A673 (cell line): ENCODE results near the gene FAM229B. TPM values are rescaled to one million over a fixed set of nuclear protein-coding genes. Genes with fewer than 3 reads are reported as not detected.

Experiments used
- BruUV-seq: library from RNA; stranded (reverse); fragments of 400-500 nt; replicated peaks from 2 replicates; lab custom pipeline; 2021; lab: Mats Ljungman, UMichigan
- CTCF ChIA-PET: fragments of 300-600 bp; sonication (Branson Sonifier 250); formaldehyde crosslinking; loops from one replicate; lab custom pipeline; 2022; ENCODE audit warnings: antibody characterized with exemption; lab: Charles Lee
- POLR2A ChIA-PET: fragments of 300-600 bp; sonication (Branson Sonifier 250); formaldehyde crosslinking; loops from one replicate; lab custom pipeline; 2022; ENCODE audit warnings: antibody characterized with exemption; ENCODE audit not compliant: low non-redundant PET; lab: Charles Lee
- DNase-seq: peaks from one replicate; pipeline ENCODE4 v3.0.0-alpha.2; 2015; ENCODE audit warnings: low spot score
- H3K27ac ChIP-seq: fragments of 200-600 bp; sonication (generic); 2 replicates; pipeline ENCODE4 v1.5.1; 2016; ENCODE audit warnings: mixed run types, low read depth, mild to moderate bottlenecking, mixed read lengths, antibody characterized with exemption, low read length; ENCODE audit not compliant: poor library complexity, severe bottlenecking
- H3K27me3 ChIP-seq: fragments of 200-600 bp; sonication (generic); replicated peaks from 2 replicates; pipeline ENCODE4 v1.6.1; 2017; ENCODE audit warnings: mixed run types, low read depth, mild to moderate bottlenecking, mixed read lengths, antibody characterized with exemption, low read length; ENCODE audit not compliant: insufficient read depth, poor library complexity
- H3K36me3 ChIP-seq: fragments of 200-600 bp; sonication (generic); 2 replicates; pipeline ENCODE4 v1.6.1; 2016; ENCODE audit warnings: mixed run types, mild to moderate bottlenecking, mixed read lengths, antibody characterized with exemption, low read length; ENCODE audit not compliant: insufficient read depth, poor library complexity, severe bottlenecking
- H3K4me1 ChIP-seq: fragments of 200-600 bp; sonication (generic); 2 replicates; pipeline ENCODE4 v1.6.1; 2017; ENCODE audit warnings: mixed run types, mild to moderate bottlenecking, mixed read lengths, antibody characterized with exemption, low read length; ENCODE audit not compliant: insufficient read depth, poor library complexity, severe bottlenecking
- H3K4me3 ChIP-seq: fragments of 200-600 bp; sonication (generic); 2 replicates; pipeline ENCODE4 v1.5.1; 2016; ENCODE audit warnings: low read depth, mixed run types, mild to moderate bottlenecking, mixed read lengths, low read length; ENCODE audit not compliant: poor library complexity, severe bottlenecking
- H3K9me3 ChIP-seq: fragments of 200-600 bp; sonication (generic); 2 replicates; pipeline ENCODE4 v1.6.1; 2016; ENCODE audit warnings: mixed run types, low read depth, mild to moderate bottlenecking, mixed read lengths, antibody characterized with exemption, low read length; ENCODE audit not compliant: poor library complexity, severe bottlenecking
- EZH2 ChIP-seq: fragments of 200-600 bp; sonication (generic); IDR thresholded peaks from 2 replicates; pipeline ENCODE4 v1.6.1; 2017; ENCODE audit warnings: borderline replicate concordance, low read depth, mild to moderate bottlenecking, mixed read lengths, antibody characterized with exemption, low read length; ENCODE audit not compliant: poor library complexity, severe bottlenecking
- intact Hi-C: fragments of 100-400 bp; cut with micrococcal nuclease; formaldehyde crosslinking; loops from one replicate; pipeline ENCODE4 v1.10.0; 2022; ENCODE audit not compliant: unreplicated experiment
- total RNA-seq: library from RNA; stranded (reverse); gene quantifications from 2 replicates; pipeline ENCODE4 v1.2.3, GENCODE V29; 2021
- TF ChIP-seq, protein P1 (sequence below): fragments of 300-800, 200-600 bp; sonication (generic); conservative IDR thresholded peaks from 2 replicates; pipeline ENCODE4 v1.5.1; 2017; ENCODE audit warnings: low read depth, mild to moderate bottlenecking, antibody characterized with exemption, low read length, moderate library complexity, mixed read lengths

Gene FAM229B
- total RNA-seq, 1 experiment from 2014 or later: 10.5 TPM

DNA sequence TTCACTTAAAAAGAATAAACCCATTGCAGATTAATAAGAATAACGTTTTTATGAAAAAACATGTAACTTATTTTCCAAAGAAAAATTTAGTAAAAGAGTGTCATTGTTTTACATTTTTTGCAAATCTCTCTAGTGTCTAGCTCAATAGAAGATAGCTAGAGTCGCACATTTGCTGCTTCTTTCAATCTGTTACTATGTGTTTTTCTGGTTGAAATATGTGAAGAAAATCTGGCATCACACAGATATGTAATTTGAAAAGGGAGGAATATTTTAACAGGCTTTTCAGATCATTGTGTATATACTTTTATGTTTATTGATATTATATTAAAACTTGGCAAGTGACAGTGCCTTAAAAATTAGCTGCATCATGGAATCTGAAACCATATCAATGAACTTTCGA, 24.4 kb upstream of the FAM229B start:
- intact Hi-C loops: no loop called here
- TF ChIP-seq, protein P1, sequence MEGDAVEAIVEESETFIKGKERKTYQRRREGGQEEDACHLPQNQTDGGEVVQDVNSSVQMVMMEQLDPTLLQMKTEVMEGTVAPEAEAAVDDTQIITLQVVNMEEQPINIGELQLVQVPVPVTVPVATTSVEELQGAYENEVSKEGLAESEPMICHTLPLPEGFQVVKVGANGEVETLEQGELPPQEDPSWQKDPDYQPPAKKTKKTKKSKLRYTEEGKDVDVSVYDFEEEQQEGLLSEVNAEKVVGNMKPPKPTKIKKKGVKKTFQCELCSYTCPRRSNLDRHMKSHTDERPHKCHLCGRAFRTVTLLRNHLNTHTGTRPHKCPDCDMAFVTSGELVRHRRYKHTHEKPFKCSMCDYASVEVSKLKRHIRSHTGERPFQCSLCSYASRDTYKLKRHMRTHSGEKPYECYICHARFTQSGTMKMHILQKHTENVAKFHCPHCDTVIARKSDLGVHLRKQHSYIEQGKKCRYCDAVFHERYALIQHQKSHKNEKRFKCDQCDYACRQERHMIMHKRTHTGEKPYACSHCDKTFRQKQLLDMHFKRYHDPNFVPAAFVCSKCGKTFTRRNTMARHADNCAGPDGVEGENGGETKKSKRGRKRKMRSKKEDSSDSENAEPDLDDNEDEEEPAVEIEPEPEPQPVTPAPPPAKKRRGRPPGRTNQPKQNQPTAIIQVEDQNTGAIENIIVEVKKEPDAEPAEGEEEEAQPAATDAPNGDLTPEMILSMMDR: no peak
- TF ChIP-seq EZH2: no peak
- BruUV-seq: no TSS peak
- Histone ChIP-seq H3K9me3 (no peaks in the 10 kb centered on the region), H3K27me3 (no peaks in the 10 kb centered on the region), H3K4me3 (no peak overlapping the region), H3K36me3 (no peaks in the 10 kb centered on the region), H3K27ac (no peak overlapping the region), H3K4me1 (no peaks in the 10 kb centered on the region)
- POLR2A ChIA-PET: no interaction called here
- CTCF ChIA-PET: no interaction called here
- no peak for DNase-seq

DNA sequence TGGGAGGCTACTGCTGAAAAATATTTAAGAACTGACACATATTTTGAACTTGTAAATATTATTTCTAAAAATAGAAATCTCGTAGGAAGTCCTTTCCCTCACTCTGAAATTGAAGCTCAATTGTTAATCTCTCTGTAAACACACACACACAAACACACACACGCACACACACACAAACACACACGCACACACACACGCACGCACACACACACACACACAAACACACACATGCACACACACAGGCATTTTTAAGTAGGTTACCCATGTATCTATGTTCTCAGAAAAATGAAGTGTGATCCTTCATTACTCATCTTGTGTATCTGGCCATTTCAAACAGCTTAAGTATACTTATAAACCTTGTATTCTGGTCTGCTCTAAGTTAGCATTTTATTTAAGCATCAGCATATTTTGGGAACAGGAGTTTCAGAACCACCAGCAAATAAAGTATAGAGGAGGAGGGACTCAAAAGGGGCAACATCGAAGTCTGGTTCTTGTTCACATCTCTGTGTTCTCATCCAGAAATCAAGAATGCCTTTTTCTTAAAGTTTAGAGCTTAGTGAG, 21.9 kb upstream of the FAM229B start:
- no TSS peak for BruUV-seq
- intact Hi-C loops: no loop called here
- peaks cover 7% of the 10 kb centered on the region for H3K36me3 ChIP-seq
- no peak overlapping the region for H3K4me3 ChIP-seq
- no peak for DNase-seq
- POLR2A ChIA-PET: no interaction called here
- H3K9me3 ChIP-seq: no peaks in the 10 kb centered on the region
- H3K27me3 ChIP-seq: no peaks in the 10 kb centered on the region
- H3K27ac ChIP-seq: no peak overlapping the region
- no peaks in the 10 kb centered on the region for H3K4me1 ChIP-seq
- TF ChIP-seq, protein P1: no peak
- no peak for TF ChIP-seq EZH2
- CTCF ChIA-PET: interaction anchor here (0.6 kb wide), 1 partner anchor 37 kb away, joined by 3 read pairs; no protein-coding TSS in a partner anchor

DNA sequence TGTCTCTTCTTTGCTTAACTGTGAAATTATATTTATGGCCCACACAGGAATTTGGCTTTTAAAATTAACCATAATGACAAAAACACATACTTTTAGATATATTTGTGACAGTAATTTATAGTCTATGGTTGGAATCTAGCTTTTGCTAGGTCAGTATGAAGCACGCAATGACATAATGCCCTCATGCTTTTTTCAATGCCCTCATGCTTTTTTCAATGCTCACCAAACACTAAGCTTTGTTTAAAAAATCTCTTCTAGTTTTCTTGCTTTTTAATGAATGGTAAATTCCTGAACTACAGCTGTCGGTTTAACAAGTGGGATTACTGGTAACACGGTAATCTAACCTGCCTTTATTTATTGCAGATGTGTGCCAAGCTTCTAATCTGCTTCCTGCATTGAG, 20.8 kb upstream of the FAM229B start:
- ChIA-PET CTCF (no interaction called here), POLR2A (no interaction called here)

More for the DNA sequence above, 20.8 kb upstream of the FAM229B start:
- Histone ChIP-seq H3K4me1 (no peaks in the 10 kb centered on the region), H3K27ac (no peak overlapping the region), H3K27me3 (no peaks in the 10 kb centered on the region), H3K4me3 (no peak overlapping the region), H3K9me3 (no peaks in the 10 kb centered on the region), H3K36me3 (peaks cover 16% of the 10 kb centered on the region)
- intact Hi-C loops: no loop called here
- no peak for DNase-seq
- no TSS peak for BruUV-seq
- TF ChIP-seq, protein P1: no peak
- TF ChIP-seq EZH2: no peak
